A549 (cell line): ENCODE data around the gene MTFMT.

Source experiments
- BHLHE40 ChIP-seq: IDR thresholded peaks from 2 replicates; pipeline ENCODE4 v1.6.1; 2012; ENCODE audit warnings: low read depth, low read length, inconsistent platforms
- CEBPB ChIP-seq, 2 experiments: fragments of >200 bp in 1 of 2; sonication (Bioruptor Twin) in 1 of 2; formaldehyde crosslinking in 1 of 2; IDR thresholded peaks; 2 replicates each; pipeline ENCODE4 v1.6.1; 2012 to 2016
- CHD4 ChIP-seq: fragments of 200-600 bp; sonication (generic); IDR thresholded peaks from 2 replicates; pipeline ENCODE4 v1.6.1; 2016; ENCODE audit warnings: antibody characterized with exemption, mild to moderate bottlenecking, borderline replicate concordance
- EP300 ChIP-seq, 2 experiments: fragments of >200 bp; sonication (Bioruptor Twin); formaldehyde crosslinking; IDR thresholded peaks; 2 replicates in 1 of 2; 3 replicates in 1 of 2; pipeline ENCODE4 v1.6.1; 2016 to 2017
- FOXS1 ChIP-seq: fragments of 250-450 bp; sonication (Bioruptor Pico); IDR thresholded peaks from 2 replicates; pipeline ENCODE4 v1.5.0; 2020; ENCODE audit warnings: mild to moderate bottlenecking, moderate library complexity
- HOXA7 ChIP-seq: fragments of 250-450 bp; sonication (Bioruptor Pico); IDR thresholded peaks from 2 replicates; pipeline ENCODE4 v1.5.0; 2020; ENCODE audit warnings: mild to moderate bottlenecking, moderate library complexity
- JUN ChIP-seq, 2 experiments: fragments of >200 bp; sonication (Bioruptor Twin); formaldehyde crosslinking; IDR thresholded peaks; 2 replicates in 1 of 2; 3 replicates in 1 of 2; pipeline ENCODE4 v1.6.1; 2016 to 2017
- MYC ChIP-seq: IDR thresholded peaks from 2 replicates; pipeline ENCODE4 v1.6.1; 2012; ENCODE audit warnings: mild to moderate bottlenecking, inconsistent platforms, low read length, improper control_type of control experiment, borderline replicate concordance
- POLR2A ChIP-seq: IDR thresholded peaks from 2 replicates; pipeline ENCODE4 v1.6.1; 2012; ENCODE audit warnings: mild to moderate bottlenecking, low read length
- RCOR1 ChIP-seq: fragments of 150-350 bp; IDR thresholded peaks from 2 replicates; pipeline ENCODE4 v1.6.1; 2014; ENCODE audit warnings: antibody characterized with exemption, low read length, low read depth
- TP53 ChIP-seq: fragments of 250-450 bp; sonication (Bioruptor Pico); IDR thresholded peaks from 2 replicates; pipeline ENCODE4 v1.5.0; 2021; ENCODE audit warnings: mild to moderate bottlenecking, moderate library complexity
- TF ChIP-seq, protein P1 (sequence below): fragments of >200 bp; sonication (Bioruptor Twin); formaldehyde crosslinking; IDR thresholded peaks from 3 replicates; pipeline ENCODE4 v1.5.1; 2016
- TF ChIP-seq, protein P2 (sequence below): fragments of 200-600 bp; sonication (generic); IDR thresholded peaks from 2 replicates; pipeline ENCODE4 v1.6.1; 2016; ENCODE audit warnings: antibody characterized with exemption, mild to moderate bottlenecking, moderate library complexity
- TF ChIP-seq, protein P3 (sequence below): IDR thresholded peaks from 2 replicates; pipeline ENCODE4 v1.6.1; 2012

DNA sequence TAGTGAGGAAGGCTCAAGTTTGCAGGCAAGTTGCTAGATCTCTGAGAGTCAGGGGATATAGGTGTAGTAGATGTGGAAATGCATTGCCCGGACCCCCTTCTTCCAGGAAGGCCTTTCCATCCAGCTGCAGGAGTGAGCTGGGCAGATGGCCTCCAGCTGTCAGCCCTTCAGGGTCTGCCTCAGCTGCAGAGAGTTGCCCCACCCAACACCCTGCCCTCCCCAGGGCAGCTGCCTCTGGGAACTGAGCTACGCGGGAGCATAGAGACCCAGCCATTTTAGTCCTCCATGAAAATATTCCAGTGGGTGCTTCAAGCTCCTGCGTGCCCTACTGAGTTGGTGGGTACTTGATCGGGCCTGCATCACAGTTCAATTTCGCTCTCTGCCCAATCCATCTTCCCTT, 69.3 kb downstream of the MTFMT start:
- TF ChIP-seq POLR2A (no peak), MYC (no peak), FOXS1 (no peak), RCOR1 (no peak), EP300 (IDR thresholded peaks at IDR 0.05) (no peak), BHLHE40 (no peak), TP53 (CRISPR knock-in tag) (no peak), JUN (IDR thresholded peaks at IDR 0.05) (no peak), CEBPB (IDR thresholded peaks at IDR 0.05) (no peak), HOXA7 (CRISPR knock-in tag) (no peak), CHD4 (no peak)
- TF ChIP-seq, protein P1, sequence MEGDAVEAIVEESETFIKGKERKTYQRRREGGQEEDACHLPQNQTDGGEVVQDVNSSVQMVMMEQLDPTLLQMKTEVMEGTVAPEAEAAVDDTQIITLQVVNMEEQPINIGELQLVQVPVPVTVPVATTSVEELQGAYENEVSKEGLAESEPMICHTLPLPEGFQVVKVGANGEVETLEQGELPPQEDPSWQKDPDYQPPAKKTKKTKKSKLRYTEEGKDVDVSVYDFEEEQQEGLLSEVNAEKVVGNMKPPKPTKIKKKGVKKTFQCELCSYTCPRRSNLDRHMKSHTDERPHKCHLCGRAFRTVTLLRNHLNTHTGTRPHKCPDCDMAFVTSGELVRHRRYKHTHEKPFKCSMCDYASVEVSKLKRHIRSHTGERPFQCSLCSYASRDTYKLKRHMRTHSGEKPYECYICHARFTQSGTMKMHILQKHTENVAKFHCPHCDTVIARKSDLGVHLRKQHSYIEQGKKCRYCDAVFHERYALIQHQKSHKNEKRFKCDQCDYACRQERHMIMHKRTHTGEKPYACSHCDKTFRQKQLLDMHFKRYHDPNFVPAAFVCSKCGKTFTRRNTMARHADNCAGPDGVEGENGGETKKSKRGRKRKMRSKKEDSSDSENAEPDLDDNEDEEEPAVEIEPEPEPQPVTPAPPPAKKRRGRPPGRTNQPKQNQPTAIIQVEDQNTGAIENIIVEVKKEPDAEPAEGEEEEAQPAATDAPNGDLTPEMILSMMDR: no peak
- TF ChIP-seq, protein P2, sequence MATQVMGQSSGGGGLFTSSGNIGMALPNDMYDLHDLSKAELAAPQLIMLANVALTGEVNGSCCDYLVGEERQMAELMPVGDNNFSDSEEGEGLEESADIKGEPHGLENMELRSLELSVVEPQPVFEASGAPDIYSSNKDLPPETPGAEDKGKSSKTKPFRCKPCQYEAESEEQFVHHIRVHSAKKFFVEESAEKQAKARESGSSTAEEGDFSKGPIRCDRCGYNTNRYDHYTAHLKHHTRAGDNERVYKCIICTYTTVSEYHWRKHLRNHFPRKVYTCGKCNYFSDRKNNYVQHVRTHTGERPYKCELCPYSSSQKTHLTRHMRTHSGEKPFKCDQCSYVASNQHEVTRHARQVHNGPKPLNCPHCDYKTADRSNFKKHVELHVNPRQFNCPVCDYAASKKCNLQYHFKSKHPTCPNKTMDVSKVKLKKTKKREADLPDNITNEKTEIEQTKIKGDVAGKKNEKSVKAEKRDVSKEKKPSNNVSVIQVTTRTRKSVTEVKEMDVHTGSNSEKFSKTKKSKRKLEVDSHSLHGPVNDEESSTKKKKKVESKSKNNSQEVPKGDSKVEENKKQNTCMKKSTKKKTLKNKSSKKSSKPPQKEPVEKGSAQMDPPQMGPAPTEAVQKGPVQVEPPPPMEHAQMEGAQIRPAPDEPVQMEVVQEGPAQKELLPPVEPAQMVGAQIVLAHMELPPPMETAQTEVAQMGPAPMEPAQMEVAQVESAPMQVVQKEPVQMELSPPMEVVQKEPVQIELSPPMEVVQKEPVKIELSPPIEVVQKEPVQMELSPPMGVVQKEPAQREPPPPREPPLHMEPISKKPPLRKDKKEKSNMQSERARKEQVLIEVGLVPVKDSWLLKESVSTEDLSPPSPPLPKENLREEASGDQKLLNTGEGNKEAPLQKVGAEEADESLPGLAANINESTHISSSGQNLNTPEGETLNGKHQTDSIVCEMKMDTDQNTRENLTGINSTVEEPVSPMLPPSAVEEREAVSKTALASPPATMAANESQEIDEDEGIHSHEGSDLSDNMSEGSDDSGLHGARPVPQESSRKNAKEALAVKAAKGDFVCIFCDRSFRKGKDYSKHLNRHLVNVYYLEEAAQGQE: no peak
- TF ChIP-seq, protein P3, sequence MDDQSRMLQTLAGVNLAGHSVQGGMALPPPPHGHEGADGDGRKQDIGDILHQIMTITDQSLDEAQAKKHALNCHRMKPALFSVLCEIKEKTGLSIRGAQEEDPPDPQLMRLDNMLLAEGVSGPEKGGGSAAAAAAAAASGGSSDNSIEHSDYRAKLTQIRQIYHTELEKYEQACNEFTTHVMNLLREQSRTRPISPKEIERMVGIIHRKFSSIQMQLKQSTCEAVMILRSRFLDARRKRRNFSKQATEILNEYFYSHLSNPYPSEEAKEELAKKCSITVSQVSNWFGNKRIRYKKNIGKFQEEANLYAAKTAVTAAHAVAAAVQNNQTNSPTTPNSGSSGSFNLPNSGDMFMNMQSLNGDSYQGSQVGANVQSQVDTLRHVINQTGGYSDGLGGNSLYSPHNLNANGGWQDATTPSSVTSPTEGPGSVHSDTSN: no peak
